Motor neuron (in vitro differentiated cells): ENCODE measurements around the gene MAP4K1. TPM values are rescaled to one million over a fixed set of nuclear protein-coding genes. Genes with fewer than 3 reads are reported as not detected.

Source experiments
- ATAC-seq, 8 experiments: fragments of 200-7000 bp; cut with Tn5 transposase; replicated peaks in 6 of 8; 2 replicates each; pipeline ENCODE4 v1.8.0; 2021; ENCODE audit warnings: mild to moderate bottlenecking in 8 of 8, moderate library complexity in 8 of 8
- H3K27ac ChIP-seq, 2 donors: fragments of 250-450 bp; sonication (Bioruptor Pico); 2 replicates each; pipeline ENCODE4 v1.9.0; 2021; ENCODE audit warnings: antibody characterized with exemption in 2 of 2, mild to moderate bottlenecking in 2 of 2, moderate library complexity in 1 of 2
- H3K4me1 ChIP-seq, 2 donors: fragments of 250-450 bp; sonication (Bioruptor Pico); replicated peaks in 1 of 2; 2 replicates each; pipeline ENCODE4 v1.6.1; 2021; ENCODE audit warnings: antibody characterized with exemption in 2 of 2, mild to moderate bottlenecking in 2 of 2, moderate library complexity in 1 of 2
- H3K4me3 ChIP-seq, 5 donors: fragments of 250-450 bp; sonication (Bioruptor Pico); 2 replicates each; pipeline ENCODE4 v1.9.0; 2021; ENCODE audit warnings: antibody characterized with exemption in 5 of 5, mild to moderate bottlenecking in 5 of 5, moderate library complexity in 4 of 5
- WGBS, 10 experiments: fragments of 450-650 bp; shearing (Covaris generic); methylation state at CpG; one replicate each; pipeline ENCODE4 v1.0.0; 2022; 5-methylcytosine and 5-hydroxymethylcytosine counted together
- in situ Hi-C, 9 experiments: fragments of 400-800 bp; cut with MboI; loops; one replicate each; pipeline ENCODE4 v1.15.0; 2021; ENCODE audit warnings: low sequenced_read_pairs in 9 of 9, low pct_unique_long_range_greater_than_20kb in 2 of 9; ENCODE audit not compliant: unreplicated experiment in 9 of 9
- total RNA-seq, 8 experiments: library from RNA; unstranded; fragments of 300-600 nt; gene quantifications; 2 replicates each; pipeline versions ENCODE4 v1.2.3 to v1.2.4, GENCODE V29; 2022

MAP4K1 gene
- total RNA-seq, 8 experiments from 2014 or later = 1.4 to 8.6 (median 2.1) TPM

- ATAC-seq = peak in 6 of 8 experiments; percentile 1 to 4 (median 2)
- WGBS, 10 experiments = 0 to 9% (median 0%) methylated on average over 1 to 10 of the region's 19 CpGs; no CpG with 5 or more reads in 3 of the 10 experiments
- Histone ChIP-seq H3K4me1 (peaks cover 14 to 18% of the 10 kb centered on the region in 2 donors), H3K4me3 (peak overlapping the region; percentile 60 to 78 (median 74)), H3K27ac (peak overlapping the region; percentile 37 to 62)
- in situ Hi-C loops = loop anchor here in 3 of 9 experiments (25.0 kb wide), 2 partner anchors 136 to 236 kb away; partner anchors contain the start of gene FAM98C (in 2 of the 3)
These were observed 30.4 kb upstream of the MAP4K1 start for GRCh38 chr19:38647966-38648768.

- Histone ChIP-seq H3K4me3 (peak within 1 kb of the TSS; percentile 60 to 78 (median 74)), H3K4me1 (peaks cover 11 to 12% of the 10 kb centered on the region in 2 donors), H3K27ac (peak within 1 kb of the TSS; percentile 37 to 62)
- ATAC-seq = peak; percentile 76 to 91 (median 88)
- in situ Hi-C loops = loop anchor here in 3 of 9 experiments (25.0 kb wide), 2 partner anchors 135 to 235 kb away; partner anchors contain the start of gene FAM98C (in 2 of the 3)
- 0 to 1% (median 0%) methylated on average over 2 to 12 of the region's 77 CpGs; no CpG with 5 or more reads in 6 of the 10 experiments for WGBS, 10 experiments
These were observed 29.7 kb upstream of the MAP4K1 start, which contains the start of gene ACTN4 for GRCh38 chr19:38647368-38647965. Gene ACTN4 (plus strand): TSS chr19:38647649. CDS start chr19:38647746, 97 bp downstream.

- H3K4me1 ChIP-seq = peaks cover 4 to 5% of the 10 kb centered on the region in 2 donors
- in situ Hi-C loops = loop anchor here in 3 of 9 experiments (25.0 kb wide), 2 partner anchors 132 to 232 kb away; partner anchors contain the start of gene FAM98C (in 2 of the 3)
- no peak for ATAC-seq
- no peak overlapping the region for H3K4me3 ChIP-seq
- 80 to 100% (median 95%) methylated on average over 2 to 4 of the region's 8 CpGs; no CpG with 5 or more reads in 5 of the 10 experiments for WGBS, 10 experiments
- H3K27ac ChIP-seq = no peak overlapping the region
These were observed 27.0 kb upstream of the MAP4K1 start for GRCh38 chr19:38644719-38645118.

GRCh38 chr19:38642176-38642575 is 24.4 kb upstream of the MAP4K1 start:
- peak in 1 of 8 experiments; percentile 17 for ATAC-seq
- 58 to 91% (median 87%) methylated on average over 2 to 4 of the region's 9 CpGs; no CpG with 5 or more reads in 7 of the 10 experiments for WGBS, 10 experiments
- Histone ChIP-seq H3K27ac (no peak overlapping the region), H3K4me3 (no peak overlapping the region), H3K4me1 (no peaks in the 10 kb centered on the region)
- in situ Hi-C loops = loop anchor here in 3 of 9 experiments (25.0 kb wide), 2 partner anchors 130 to 230 kb away; partner anchors contain the start of gene FAM98C (in 2 of the 3)

GRCh38 chr19:38640368-38640767 is 22.6 kb upstream of the MAP4K1 start:
- H3K4me3 ChIP-seq = no peak overlapping the region
- in situ Hi-C loops = loop anchor here in 3 of 9 experiments (25.0 kb wide), 2 partner anchors 128 to 228 kb away; partner anchors contain the start of gene FAM98C (in 2 of the 3)
- no peaks in the 10 kb centered on the region for H3K4me1 ChIP-seq
- no peak for ATAC-seq
- whole genome bisulfite sequencing, 10 experiments = 20 to 100% (median 96%) methylated on average over 1 to 4 of the region's 4 CpGs; no CpG with 5 or more reads in 5 of the 10 experiments
- H3K27ac ChIP-seq = no peak overlapping the region

- ATAC-seq = no peak
- in situ Hi-C loops = loop anchor here in 4 of 9 experiments (10.0 to 25.0 kb wide), 4 partner anchors 95 to 235 kb away; partner anchors contain the start of gene FAM98C (in 3 of the 4)
- WGBS, 10 experiments = 80 to 100% (median 100%) methylated on average over 1 to 2 of the region's 2 CpGs; no CpG with 5 or more reads in 4 of the 10 experiments
- Histone ChIP-seq H3K4me1 (no peaks in the 10 kb centered on the region), H3K27ac (no peak overlapping the region), H3K4me3 (no peak overlapping the region)
These were observed 21.9 kb upstream of the MAP4K1 start for GRCh38 chr19:38639679-38640078.

- no peaks in the 10 kb centered on the region for H3K4me1 ChIP-seq
- no peak for ATAC-seq
- in situ Hi-C loops = loop anchor here in 4 of 9 experiments (10.0 to 25.0 kb wide), 4 partner anchors 94 to 234 kb away; partner anchors contain the start of gene FAM98C (in 3 of the 4)
- WGBS, 10 experiments = 94 to 100% (median 100%) methylated on average over 1 to 3 of the region's 3 CpGs; no CpG with 5 or more reads in 3 of the 10 experiments
- H3K27ac ChIP-seq = no peak overlapping the region
- no peak overlapping the region for H3K4me3 ChIP-seq
These were observed 20.7 kb upstream of the MAP4K1 start for GRCh38 chr19:38638461-38638860.

GRCh38 chr19:38635483-38636399 is 18.0 kb upstream of the MAP4K1 start:
- no peak overlapping the region for H3K4me3 ChIP-seq
- H3K4me1 ChIP-seq = no peaks in the 10 kb centered on the region
- no peak overlapping the region for H3K27ac ChIP-seq
- no peak for ATAC-seq
- in situ Hi-C loops = loop anchor here in 4 of 9 experiments (10.0 to 25.0 kb wide), 4 partner anchors 91 to 231 kb away; partner anchors contain the start of gene FAM98C (in 3 of the 4)
- WGBS, 10 experiments = 69 to 100% (median 80%) methylated on average over 1 to 6 of the region's 17 CpGs; no CpG with 5 or more reads in 1 of the 10 experiments

- in situ Hi-C loops = loop anchor here in 4 of 9 experiments (10.0 to 25.0 kb wide), 4 partner anchors 90 to 230 kb away; partner anchors contain the start of gene FAM98C (in 3 of the 4)
These were observed 17.2 kb upstream of the MAP4K1 start for GRCh38 chr19:38634757-38635482.

GRCh38 chr19:38632476-38633213 is 14.9 kb upstream of the MAP4K1 start:
- ATAC-seq = no peak
- 40 to 100% (median 93%) methylated on average over 1 to 14 of the region's 16 CpGs; no CpG with 5 or more reads in 3 of the 10 experiments for WGBS, 10 experiments
- in situ Hi-C loops = loop anchor here in 4 of 9 experiments (10.0 to 25.0 kb wide), 4 partner anchors 88 to 228 kb away; partner anchors contain the start of gene FAM98C (in 3 of the 4)
- Histone ChIP-seq H3K4me3 (no peak overlapping the region), H3K27ac (no peak overlapping the region), H3K4me1 (no peaks in the 10 kb centered on the region)

More at GRCh38 chr19:38634757-38635482, 17.2 kb upstream of the MAP4K1 start:
- Histone ChIP-seq H3K4me3 (no peak overlapping the region), H3K4me1 (no peaks in the 10 kb centered on the region), H3K27ac (no peak overlapping the region)
- 0 to 100% (median 56%) methylated on average over 1 to 5 of the region's 17 CpGs; no CpG with 5 or more reads in 1 of the 10 experiments for whole genome bisulfite sequencing, 10 experiments
- ATAC-seq = peak; percentile 13 to 77 (median 60)
